BJ (cell line): Measurements from ENCODE around the gene LILRA6. TPM values are rescaled to one million over a fixed set of nuclear protein-coding genes. Genes with fewer than 3 reads are reported as not detected.
"Not testable (repeated sequence)": the region's sequence is repeated elsewhere in the genome, so short reads cannot be mapped to it uniquely, and the experiment has no call there.

Source experiments
- CTCF ChIA-PET: fragments of 350-600 bp; formaldehyde crosslinking; extraction: SDS; loops from one replicate; lab custom pipeline; 2021; ENCODE audit warnings: antibody characterized with exemption, inconsistent platforms; lab: Yijun Ruan, JAX
- POLR2A ChIA-PET: fragments of 300-600 bp; sonication (Branson Sonifier 250); formaldehyde crosslinking; extraction: SDS; loops from one replicate; lab custom pipeline; 2021; ENCODE audit warnings: antibody characterized with exemption; lab: Charles Lee
- DNase-seq: peaks from one replicate; pipeline ENCODE4 v3.0.0-alpha.2; 2011; ENCODE audit warnings: low read depth
- H3K27me3 ChIP-seq: 2 replicates; pipeline ENCODE4 v1.6.0; 2011; ENCODE audit warnings: low read length; ENCODE audit not compliant: control insufficient read depth, insufficient read depth
- H3K36me3 ChIP-seq: 2 replicates; pipeline ENCODE4 v1.5.1; 2011; ENCODE audit warnings: low read length; ENCODE audit not compliant: control insufficient read depth, insufficient read depth
- H3K4me3 ChIP-seq: 2 replicates; pipeline ENCODE4 v1.5.1; 2011; ENCODE audit warnings: low read depth, mild to moderate bottlenecking, control low read depth, low read length
- CTCF ChIP-seq: IDR thresholded peaks from 2 replicates; pipeline ENCODE4 v1.5.1; 2011; ENCODE audit warnings: low read depth, mild to moderate bottlenecking, control low read depth, inconsistent platforms, low read length, moderate library complexity; ENCODE audit not compliant: insufficient read depth
- polyA plus RNA-seq: library from polyadenylated mRNA; depleted of rRNA; stranded (reverse); fragments of >200 nt; gene quantifications from 2 replicates; pipeline ENCODE4 v1.2.3, GENCODE V29; 2011

Gene LILRA6
- polyA plus RNA-seq, 1 experiment, result not detected

- CTCF ChIA-PET, result no interaction called here
Measured at GRCh38 chr19:54197121-54197520, 45.5 kb downstream of the LILRA6 start.

GRCh38 chr19:54196536-54196935 is 46.1 kb downstream of the LILRA6 start:
- no peak for TF ChIP-seq CTCF
- H3K4me3 ChIP-seq, result no peak overlapping the region
- no peaks in the 10 kb centered on the region for H3K27me3 ChIP-seq
- peaks cover 6% of the 10 kb centered on the region; the same call in 1 of the 2 replicates for H3K36me3 ChIP-seq
- no peak for DNase-seq
- POLR2A ChIA-PET, result no interaction called here
- CTCF ChIA-PET, result no interaction called here

More at GRCh38 chr19:54197121-54197520, 45.5 kb downstream of the LILRA6 start:
- H3K36me3 ChIP-seq, result peaks cover 8% of the 10 kb centered on the region; the same call in 1 of the 2 replicates
- POLR2A ChIA-PET, result no interaction called here
- no peaks in the 10 kb centered on the region for H3K27me3 ChIP-seq
- no peak for DNase-seq
- no peak for TF ChIP-seq CTCF
- H3K4me3 ChIP-seq, result no peak overlapping the region

GRCh38 chr19:54194463-54194862 is 48.1 kb downstream of the LILRA6 start:
- CTCF ChIA-PET, H3K27me3 ChIP-seq, POLR2A ChIA-PET, H3K4me3 ChIP-seq, H3K36me3 ChIP-seq, DNase-seq: not testable (repeated sequence)

GRCh38 chr19:54193011-54193410 is 49.6 kb downstream of the LILRA6 start:
- POLR2A ChIA-PET, result no interaction called here

GRCh38 chr19:54191811-54192453 is 50.7 kb downstream of the LILRA6 start:
- Histone ChIP-seq H3K36me3 (peaks cover 7% of the 10 kb centered on the region; the same call in 1 of the 2 replicates), H3K27me3 (no peaks in the 10 kb centered on the region), H3K4me3 (peak overlapping the region; percentile 68)
- POLR2A ChIA-PET, result interaction anchor here (0.6 kb wide), 1 partner anchor 9 kb away, joined by 3 read pairs; the partner anchor contains the start of gene RPS9
- CTCF ChIA-PET, result interaction anchor here (1.1 to 1.2 kb wide), 2 partner anchors 41 to 43 kb away, joined by 3 to 4 read pairs; no protein-coding TSS in a partner anchor
- TF ChIP-seq CTCF, result no peak
- DNase-seq, result no peak

More at GRCh38 chr19:54193011-54193410, 49.6 kb downstream of the LILRA6 start:
- CTCF ChIA-PET, result interaction anchor here (0.6 kb wide), 1 partner anchor 20 kb away, joined by 3 read pairs; no protein-coding TSS in a partner anchor
- H3K36me3 ChIP-seq, result peaks cover 4% of the 10 kb centered on the region; the same call in 1 of the 2 replicates
- no peaks in the 10 kb centered on the region for H3K27me3 ChIP-seq
- H3K4me3 ChIP-seq, result no peak overlapping the region
- TF ChIP-seq CTCF, result no peak
- no peak for DNase-seq
